Nephron (organoid): ENCODE data around the gene KCNJ16.

ENCODE experiments used
- H3K27ac Mint-ChIP-seq, 3 experiments: 2 replicates each; pipeline ENCODE4 v1.8.0; 2020; ENCODE audit warnings: mixed read lengths in 3 of 3, mild to moderate bottlenecking in 2 of 3, moderate library complexity in 1 of 3
- H3K27me3 Mint-ChIP-seq: 2 replicates; pipeline ENCODE4 v1.8.0; 2021; ENCODE audit warnings: low read depth, mild to moderate bottlenecking, moderate library complexity, mixed read lengths
- H3K36me3 Mint-ChIP-seq: 2 replicates; pipeline ENCODE4 v1.8.0; 2020; ENCODE audit warnings: low read depth, mixed read lengths
- H3K4me1 Mint-ChIP-seq: 2 replicates; pipeline ENCODE4 v1.8.0; 2020; ENCODE audit warnings: mixed read lengths
- H3K4me3 Mint-ChIP-seq, 3 experiments: 2 replicates each; pipeline ENCODE4 v1.8.0; 2020; ENCODE audit warnings: mild to moderate bottlenecking in 3 of 3, mixed read lengths in 3 of 3, moderate library complexity in 2 of 3
- H3K9me3 Mint-ChIP-seq: 2 replicates; pipeline ENCODE4 v1.8.0; 2020; ENCODE audit warnings: mixed read lengths
- TF ChIP-seq, protein P1 (sequence below), 3 experiments: fragments of 200-600 bp; sonication (generic); IDR thresholded peaks; one replicate each; pipeline ENCODE4 v1.5.0; 2021; ENCODE audit warnings: antibody characterized with exemption in 3 of 3; ENCODE audit not compliant: unreplicated experiment in 3 of 3

Gene KCNJ16

DNA sequence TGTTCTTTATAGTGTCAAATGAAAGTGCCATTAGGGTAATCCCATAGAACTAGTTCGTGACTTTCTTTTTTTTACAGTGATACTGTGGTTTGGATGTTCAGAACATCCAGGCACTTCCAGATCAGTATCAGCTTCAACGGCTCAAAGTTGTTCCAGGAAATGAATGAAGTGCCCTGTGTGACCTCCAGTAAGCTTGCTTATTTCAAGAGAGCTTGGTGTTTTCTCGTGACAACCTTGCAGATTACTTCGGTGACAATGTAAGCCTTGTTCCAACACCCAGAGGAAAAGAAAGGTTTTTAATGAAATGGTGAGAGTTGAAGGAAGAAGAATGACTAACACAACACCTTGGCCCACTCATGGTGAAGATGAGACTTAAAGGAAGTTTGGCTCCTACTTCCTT lies 16.0 kb upstream of the KCNJ16 start:
- Mint-ChIP-seq H3K9me3 (no peaks in the 10 kb centered on the region), H3K27me3 (no peaks in the 10 kb centered on the region), H3K4me1 (peaks cover 43% of the 10 kb centered on the region), H3K27ac (no peak overlapping the region), H3K4me3 (no peak overlapping the region), H3K36me3 (no peaks in the 10 kb centered on the region)
- TF ChIP-seq, protein P1, sequence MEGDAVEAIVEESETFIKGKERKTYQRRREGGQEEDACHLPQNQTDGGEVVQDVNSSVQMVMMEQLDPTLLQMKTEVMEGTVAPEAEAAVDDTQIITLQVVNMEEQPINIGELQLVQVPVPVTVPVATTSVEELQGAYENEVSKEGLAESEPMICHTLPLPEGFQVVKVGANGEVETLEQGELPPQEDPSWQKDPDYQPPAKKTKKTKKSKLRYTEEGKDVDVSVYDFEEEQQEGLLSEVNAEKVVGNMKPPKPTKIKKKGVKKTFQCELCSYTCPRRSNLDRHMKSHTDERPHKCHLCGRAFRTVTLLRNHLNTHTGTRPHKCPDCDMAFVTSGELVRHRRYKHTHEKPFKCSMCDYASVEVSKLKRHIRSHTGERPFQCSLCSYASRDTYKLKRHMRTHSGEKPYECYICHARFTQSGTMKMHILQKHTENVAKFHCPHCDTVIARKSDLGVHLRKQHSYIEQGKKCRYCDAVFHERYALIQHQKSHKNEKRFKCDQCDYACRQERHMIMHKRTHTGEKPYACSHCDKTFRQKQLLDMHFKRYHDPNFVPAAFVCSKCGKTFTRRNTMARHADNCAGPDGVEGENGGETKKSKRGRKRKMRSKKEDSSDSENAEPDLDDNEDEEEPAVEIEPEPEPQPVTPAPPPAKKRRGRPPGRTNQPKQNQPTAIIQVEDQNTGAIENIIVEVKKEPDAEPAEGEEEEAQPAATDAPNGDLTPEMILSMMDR (IDR thresholded peaks at IDR 0.05; ENCODE audit: unreplicated experiment in 3 of 3), result no peak

GRCh38 chr17:70059649-70060048 lies 15.4 kb upstream of the KCNJ16 start:
- Mint-ChIP-seq H3K9me3 (no peaks in the 10 kb centered on the region), H3K27ac (peak overlapping the region in 1 of 3 experiments; percentile 23), H3K4me1 (peaks cover 39% of the 10 kb centered on the region), H3K4me3 (no peak overlapping the region), H3K36me3 (no peaks in the 10 kb centered on the region), H3K27me3 (peaks cover 2% of the 10 kb centered on the region)
- TF ChIP-seq, protein P1 (IDR thresholded peaks at IDR 0.05; ENCODE audit: unreplicated experiment in 3 of 3), result no peak

GRCh38 chr17:70060415-70060814 lies 14.6 kb upstream of the KCNJ16 start:
- H3K27me3 Mint-ChIP-seq, result peaks cover 4% of the 10 kb centered on the region
- no peak overlapping the region for H3K4me3 Mint-ChIP-seq
- H3K36me3 Mint-ChIP-seq, result no peaks in the 10 kb centered on the region
- H3K27ac Mint-ChIP-seq, result no peak overlapping the region
- H3K4me1 Mint-ChIP-seq, result peaks cover 38% of the 10 kb centered on the region
- TF ChIP-seq, protein P1 (IDR thresholded peaks at IDR 0.05; ENCODE audit: unreplicated experiment in 3 of 3), result no peak
- no peaks in the 10 kb centered on the region for H3K9me3 Mint-ChIP-seq

DNA sequence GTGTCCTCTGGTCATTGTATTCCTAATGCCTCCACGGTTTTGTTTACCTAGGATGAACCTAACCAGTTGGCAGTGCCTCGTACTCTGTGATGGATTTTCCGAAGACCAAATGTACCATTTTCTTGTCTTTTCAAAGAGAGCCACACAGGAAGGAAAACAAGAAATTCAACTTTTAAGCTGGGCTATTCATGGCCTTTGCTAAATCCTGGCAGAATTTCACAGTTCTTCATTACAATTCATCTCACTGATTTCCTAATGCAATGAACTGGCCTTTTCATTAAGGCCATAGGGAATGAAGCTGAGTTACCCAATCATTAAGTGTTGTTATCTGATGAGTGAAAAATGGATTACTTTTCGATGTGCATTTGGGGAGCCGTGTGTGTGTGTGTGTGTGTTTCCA lies 7.9 kb upstream of the KCNJ16 start:
- peaks cover 40% of the 10 kb centered on the region for H3K4me1 Mint-ChIP-seq
- TF ChIP-seq, protein P1 (IDR thresholded peaks at IDR 0.05; ENCODE audit: unreplicated experiment in 3 of 3), result no peak
- H3K27ac Mint-ChIP-seq, result peak overlapping the region in 1 of 3 experiments; percentile 67
- H3K9me3 Mint-ChIP-seq, result no peaks in the 10 kb centered on the region
- H3K27me3 Mint-ChIP-seq, result peaks cover 4% of the 10 kb centered on the region
- H3K4me3 Mint-ChIP-seq, result no peak overlapping the region
- H3K36me3 Mint-ChIP-seq, result no peaks in the 10 kb centered on the region

DNA sequence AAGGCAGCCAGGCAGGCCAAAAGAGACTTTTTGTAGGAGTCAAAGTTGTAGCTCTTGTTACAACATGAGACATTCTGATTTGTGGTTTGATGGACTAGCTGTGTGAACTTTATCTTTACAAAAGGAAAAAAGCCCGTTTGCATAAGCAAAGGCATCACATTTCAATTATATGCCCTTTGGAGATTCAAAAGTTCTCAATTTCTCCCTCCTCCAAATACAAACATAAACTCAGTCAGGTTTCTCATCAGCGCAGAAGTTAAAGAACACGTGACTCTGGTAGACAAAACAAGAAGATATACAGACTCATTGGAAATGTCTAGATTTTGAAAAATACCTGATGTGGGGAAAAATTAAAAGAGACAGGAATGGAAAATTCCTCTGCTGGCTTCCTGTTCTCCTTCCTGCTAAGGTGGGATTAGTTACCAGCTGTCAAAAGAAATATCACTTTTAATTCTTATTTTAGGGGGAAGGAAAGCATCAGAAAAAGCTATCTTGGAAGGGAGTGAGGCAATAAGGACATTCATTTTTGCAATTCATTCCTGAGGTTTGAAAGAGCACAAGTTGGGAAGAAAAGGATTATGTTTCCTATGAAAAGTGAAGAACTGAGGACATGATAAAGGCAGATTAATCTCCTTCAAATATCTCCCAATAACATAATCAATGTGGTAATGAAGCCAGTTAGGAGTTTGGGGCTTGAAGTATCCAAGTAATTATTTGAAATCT lies 4.6 kb upstream of the KCNJ16 start:
- no peaks in the 10 kb centered on the region for H3K36me3 Mint-ChIP-seq
- H3K4me1 Mint-ChIP-seq, result peaks cover 56% of the 10 kb centered on the region
- no peaks in the 10 kb centered on the region for H3K27me3 Mint-ChIP-seq
- H3K4me3 Mint-ChIP-seq, result no peak overlapping the region
- H3K27ac Mint-ChIP-seq, result peak overlapping the region; percentile 19 to 77 (median 46)
- no peaks in the 10 kb centered on the region for H3K9me3 Mint-ChIP-seq
- TF ChIP-seq, protein P1 (IDR thresholded peaks at IDR 0.05; ENCODE audit: unreplicated experiment in 3 of 3), result no peak

DNA sequence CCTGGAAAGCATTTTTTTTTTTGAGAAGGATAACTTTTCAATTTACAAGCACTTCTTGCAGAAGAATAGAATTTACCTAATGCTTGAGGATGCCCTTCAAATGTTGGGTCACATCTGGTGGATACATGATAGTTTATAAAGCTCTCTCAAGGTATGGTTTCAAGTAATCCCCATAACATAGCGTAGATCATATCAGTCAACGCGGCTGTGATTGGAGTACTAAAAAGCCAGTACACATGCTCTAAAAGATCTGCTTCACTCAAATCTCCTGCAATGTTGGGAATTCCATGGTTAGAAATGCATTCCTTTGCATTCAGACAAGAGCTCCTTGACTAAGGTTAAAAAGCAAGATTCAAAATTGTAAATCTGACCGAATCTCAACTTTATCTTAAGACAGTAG lies 3.9 kb upstream of the KCNJ16 start:
- Mint-ChIP-seq H3K36me3 (no peaks in the 10 kb centered on the region), H3K4me3 (no peak overlapping the region), H3K27me3 (no peaks in the 10 kb centered on the region), H3K4me1 (peaks cover 57% of the 10 kb centered on the region), H3K9me3 (no peaks in the 10 kb centered on the region), H3K27ac (peak overlapping the region in 2 of 3 experiments; percentile 46 to 77)
- TF ChIP-seq, protein P1 (IDR thresholded peaks at IDR 0.05; ENCODE audit: unreplicated experiment in 3 of 3), result no peak
